ENCODE results near the gene CDON. TPM values are rescaled to one million over a fixed set of nuclear protein-coding genes. Genes with fewer than 3 reads are reported as not detected.
"Not testable (repeated sequence)": the region's sequence is repeated elsewhere in the genome, so short reads cannot be mapped to it uniquely, and the experiment has no call there.

CDON gene
- total RNA-seq, 1 donor: 12.3 TPM

- no peak overlapping the region for H3K4me2 ChIP-seq (ENCODE audit: insufficient read depth, low read length)
- peaks cover 53% of the 10 kb centered on the region for H3K27me3 ChIP-seq (ENCODE audit: insufficient read depth, low read length)
- H3K9me3 ChIP-seq (ENCODE audit: low read depth, low read length): no peaks in the 10 kb centered on the region
- no peaks in the 10 kb centered on the region for H3K79me2 ChIP-seq (ENCODE audit: insufficient read depth, low read length)
- H4K20me1 ChIP-seq (ENCODE audit: insufficient read depth, low read length): no peaks in the 10 kb centered on the region
- H3K4me1 ChIP-seq (ENCODE audit: insufficient read depth, low read length): no peaks in the 10 kb centered on the region
- no peak overlapping the region for H2AFZ ChIP-seq (ENCODE audit: low read length)
- no peak overlapping the region for H3K27ac ChIP-seq (ENCODE audit: low read depth, low read length)
- H3K4me3 ChIP-seq (ENCODE audit: insufficient read depth, low read length): no peak overlapping the region
- no peak for DNase-seq (ENCODE audit: insufficient read length, low spot score, missing footprints)
- TF ChIP-seq, protein P1, sequence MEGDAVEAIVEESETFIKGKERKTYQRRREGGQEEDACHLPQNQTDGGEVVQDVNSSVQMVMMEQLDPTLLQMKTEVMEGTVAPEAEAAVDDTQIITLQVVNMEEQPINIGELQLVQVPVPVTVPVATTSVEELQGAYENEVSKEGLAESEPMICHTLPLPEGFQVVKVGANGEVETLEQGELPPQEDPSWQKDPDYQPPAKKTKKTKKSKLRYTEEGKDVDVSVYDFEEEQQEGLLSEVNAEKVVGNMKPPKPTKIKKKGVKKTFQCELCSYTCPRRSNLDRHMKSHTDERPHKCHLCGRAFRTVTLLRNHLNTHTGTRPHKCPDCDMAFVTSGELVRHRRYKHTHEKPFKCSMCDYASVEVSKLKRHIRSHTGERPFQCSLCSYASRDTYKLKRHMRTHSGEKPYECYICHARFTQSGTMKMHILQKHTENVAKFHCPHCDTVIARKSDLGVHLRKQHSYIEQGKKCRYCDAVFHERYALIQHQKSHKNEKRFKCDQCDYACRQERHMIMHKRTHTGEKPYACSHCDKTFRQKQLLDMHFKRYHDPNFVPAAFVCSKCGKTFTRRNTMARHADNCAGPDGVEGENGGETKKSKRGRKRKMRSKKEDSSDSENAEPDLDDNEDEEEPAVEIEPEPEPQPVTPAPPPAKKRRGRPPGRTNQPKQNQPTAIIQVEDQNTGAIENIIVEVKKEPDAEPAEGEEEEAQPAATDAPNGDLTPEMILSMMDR (IDR thresholded peaks at IDR 0.05; ENCODE audit: extremely low read depth, low read depth, low read length): no peak
- no peaks in the 10 kb centered on the region for H3K36me3 ChIP-seq (ENCODE audit: insufficient read depth, low read length)
Measured at GRCh38 chr11:125916683-125917347, 145.9 kb downstream of the CDON start.

DNA sequence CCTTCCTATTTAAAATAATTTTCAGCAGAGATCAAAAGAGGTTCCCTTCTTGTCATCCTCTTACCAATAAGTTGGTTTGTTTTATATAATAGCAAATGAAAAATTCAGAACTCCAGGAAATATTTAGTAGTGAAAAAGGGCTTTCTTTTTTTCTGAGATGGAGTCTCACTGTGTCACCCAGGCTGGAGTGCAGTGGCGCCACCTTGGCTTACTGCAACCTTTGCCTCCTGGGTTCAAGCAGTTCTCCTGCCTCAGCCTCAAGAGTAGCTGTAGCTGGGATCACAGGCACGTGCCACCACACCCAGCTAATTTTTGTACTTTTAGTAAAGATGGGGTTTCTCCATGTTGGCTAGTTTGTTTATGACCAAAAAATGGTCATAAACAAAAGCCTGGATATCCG is 148.1 kb downstream of the CDON start:
- H3K27ac ChIP-seq (ENCODE audit: low read depth, low read length); H3K36me3 ChIP-seq (ENCODE audit: insufficient read depth, low read length); H2AFZ ChIP-seq (ENCODE audit: low read length); H4K20me1 ChIP-seq (ENCODE audit: insufficient read depth, low read length); H3K4me3 ChIP-seq (ENCODE audit: insufficient read depth, low read length); H3K4me2 ChIP-seq (ENCODE audit: insufficient read depth, low read length); H3K79me2 ChIP-seq (ENCODE audit: insufficient read depth, low read length); H3K9me3 ChIP-seq (ENCODE audit: low read depth, low read length); H3K4me1 ChIP-seq (ENCODE audit: insufficient read depth, low read length); DNase-seq (ENCODE audit: insufficient read length, low spot score, missing footprints): not testable (repeated sequence)
- H3K27me3 ChIP-seq (ENCODE audit: insufficient read depth, low read length): peaks cover 60% of the 10 kb centered on the region

DNA sequence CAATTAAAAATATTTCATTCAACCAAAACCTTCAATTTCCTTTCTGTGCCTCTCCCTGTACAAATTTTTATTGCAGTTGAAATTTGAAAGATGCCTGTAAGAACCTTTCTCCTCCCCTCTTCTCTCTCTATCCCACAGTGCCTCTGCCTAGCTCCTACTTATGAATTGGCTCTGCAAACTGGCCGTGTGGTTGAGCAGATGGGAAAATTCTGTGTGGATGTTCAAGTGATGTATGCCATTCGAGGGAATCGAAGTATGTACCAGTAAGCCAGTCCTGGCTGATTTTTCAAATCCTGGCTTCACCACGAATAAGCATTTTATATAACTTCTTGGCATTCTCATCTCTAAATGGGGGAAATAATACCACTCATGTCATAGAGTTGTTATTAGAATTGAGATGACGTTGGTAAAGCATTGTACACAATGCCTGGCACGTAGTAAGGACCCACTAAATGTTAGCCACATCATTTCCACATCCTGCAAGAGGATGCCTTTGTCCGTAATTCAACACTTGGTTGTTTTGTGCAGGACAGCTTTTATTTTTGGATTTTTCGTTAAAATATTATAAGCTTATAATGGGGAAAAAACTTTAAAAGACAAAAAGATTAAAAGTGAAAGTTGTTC is 152.3 kb downstream of the CDON start:
- Histone ChIP-seq H2AFZ (ENCODE audit: low read length) (no peak overlapping the region), H3K36me3 (ENCODE audit: insufficient read depth, low read length) (no peaks in the 10 kb centered on the region), H4K20me1 (ENCODE audit: insufficient read depth, low read length) (no peaks in the 10 kb centered on the region), H3K27me3 (ENCODE audit: insufficient read depth, low read length) (peaks cover 42% of the 10 kb centered on the region), H3K4me2 (ENCODE audit: insufficient read depth, low read length) (peak overlapping the region; percentile 16), H3K79me2 (ENCODE audit: insufficient read depth, low read length) (no peaks in the 10 kb centered on the region), H3K9me3 (ENCODE audit: low read depth, low read length) (no peaks in the 10 kb centered on the region), H3K4me3 (ENCODE audit: insufficient read depth, low read length) (no peak overlapping the region), H3K27ac (ENCODE audit: low read depth, low read length) (no peak overlapping the region), H3K4me1 (ENCODE audit: insufficient read depth, low read length) (peaks cover 4% of the 10 kb centered on the region)
- TF ChIP-seq, protein P1 (IDR thresholded peaks at IDR 0.05; ENCODE audit: extremely low read depth, low read depth, low read length): no peak
- no peak for DNase-seq (ENCODE audit: insufficient read length, low spot score, missing footprints)

Other genes with a start within 250 kb of the CDON start
- gene PATE4, start 229.6 kb downstream of the CDON start, total RNA-seq: not detected in 2 replicates
- gene HYLS1, start 175.2 kb downstream of the CDON start, total RNA-seq: 5.8 and 6.8 TPM in 2 replicates
- gene PUS3, start 159.7 kb downstream of the CDON start, total RNA-seq: 13.6 and 14.1 TPM in 2 replicates
- gene DDX25, start 158.4 kb downstream of the CDON start, total RNA-seq: under 0.01 TPM in 1 of 2 replicates, not detected in the other
- not detected in 2 replicates for gene VSIG10L2, start 116.8 kb downstream of the CDON start, total RNA-seq
- gene RPUSD4, start 148.8 kb upstream of the CDON start, total RNA-seq: 36.2 and 36.8 TPM in 2 replicates
- 29.5 and 30.4 TPM in 2 replicates for gene FAM118B, start 148.9 kb upstream of the CDON start, total RNA-seq
- gene SRPRA, start 206.0 kb upstream of the CDON start, total RNA-seq: 94.6 and 99.5 TPM in 2 replicates
- gene FOXRED1, start 206.3 kb upstream of the CDON start, total RNA-seq: 8.3 and 11.6 TPM in 2 replicates
- gene TIRAP, start 220.2 kb upstream of the CDON start, total RNA-seq: 9.8 and 10.6 TPM in 2 replicates
- gene DCPS, start 241.2 kb upstream of the CDON start, total RNA-seq: 8.3 TPM in 2 replicates

All from osteoblast (primary cell).